HEK293 (cell line): Measurements from ENCODE around the gene EFCAB5.
A peak's percentile ranks its signal among the peaks of the same experiment; 100 is the strongest.

Experiments used
- BCL11A ChIP-seq: fragments of 450-650 bp; formaldehyde crosslinking; IDR thresholded peaks from 2 replicates; pipeline ENCODE4 v1.5.1; 2016; ENCODE audit warnings: low read depth, missing biosample characterization, missing genetic modification characterization
- HOXD13 ChIP-seq: sonication (generic); formaldehyde crosslinking; IDR thresholded peaks from 2 replicates; pipeline ENCODE4 v1.8.0; 2022; ENCODE audit warnings: missing genetic modification reagents, borderline replicate concordance
- KLF9 ChIP-seq: fragments of 450-650 bp; formaldehyde crosslinking; IDR thresholded peaks from 2 replicates; pipeline ENCODE4 v1.5.1; 2016; ENCODE audit warnings: missing biosample characterization, missing genetic modification characterization, low read depth
- TRIM28 ChIP-seq: IDR thresholded peaks from 2 replicates; pipeline ENCODE4 v1.6.1; 2011; ENCODE audit warnings: low read length, control low read depth, borderline replicate concordance
- TSHZ1 ChIP-seq: fragments of 450-650 bp; formaldehyde crosslinking; IDR thresholded peaks from 2 replicates; pipeline ENCODE4 v1.5.1; 2016; ENCODE audit warnings: missing biosample characterization, missing genetic modification characterization, borderline replicate concordance
- ZBTB49 ChIP-seq: fragments of 450-650 bp; formaldehyde crosslinking; IDR thresholded peaks from 2 replicates; pipeline ENCODE4 v1.5.1; 2016; ENCODE audit warnings: missing biosample characterization, missing genetic modification characterization, low read depth
- ZBTB7A ChIP-seq: fragments of 450-650 bp; formaldehyde crosslinking; IDR thresholded peaks from 2 replicates; pipeline ENCODE4 v1.5.1; 2016; ENCODE audit warnings: low read depth, missing biosample characterization, missing genetic modification characterization
- ZNF140 ChIP-seq: fragments of 450-650 bp; formaldehyde crosslinking; IDR thresholded peaks from 2 replicates; pipeline ENCODE4 v1.5.1; 2016; ENCODE audit warnings: missing biosample characterization, missing genetic modification characterization
- ZNF239 ChIP-seq: fragments of 450-650 bp; formaldehyde crosslinking; IDR thresholded peaks from 2 replicates; pipeline ENCODE4 v1.5.1; 2016; ENCODE audit warnings: missing biosample characterization, missing genetic modification characterization
- ZNF274 ChIP-seq, 2 experiments: fragments of 200-500 bp in 1 of 2; fragments of 450-650 bp in 1 of 2; sonication (Bioruptor generic) in 1 of 2; formaldehyde crosslinking in 1 of 2; IDR thresholded peaks; 2 replicates each; pipeline versions ENCODE4 v1.5.1 to v1.6.1; 2014 to 2016; ENCODE audit warnings: borderline replicate concordance in 1 of 2, inconsistent platforms in 1 of 2, low read length in 1 of 2, missing biosample characterization in 1 of 2, missing genetic modification characterization in 1 of 2
- ZNF280C ChIP-seq: fragments of 450-650 bp; formaldehyde crosslinking; IDR thresholded peaks from 2 replicates; pipeline ENCODE4 v1.5.1; 2016; ENCODE audit warnings: missing biosample characterization, missing genetic modification characterization
- ZNF416 ChIP-seq: fragments of 450-650 bp; formaldehyde crosslinking; IDR thresholded peaks from 2 replicates; pipeline ENCODE4 v1.5.1; 2016; ENCODE audit warnings: missing biosample characterization, missing genetic modification characterization
- ZNF423 ChIP-seq: fragments of 450-650 bp; formaldehyde crosslinking; IDR thresholded peaks from 2 replicates; pipeline ENCODE4 v1.5.1; 2016; ENCODE audit warnings: missing biosample characterization, missing genetic modification characterization
- ZNF433 ChIP-seq: fragments of 450-650 bp; formaldehyde crosslinking; IDR thresholded peaks from 2 replicates; pipeline ENCODE4 v1.5.1; 2016; ENCODE audit warnings: missing biosample characterization, missing genetic modification characterization, low read depth
- ZNF600 ChIP-seq: fragments of 450-650 bp; formaldehyde crosslinking; IDR thresholded peaks from 2 replicates; pipeline ENCODE4 v1.5.1; 2016; ENCODE audit warnings: missing biosample characterization, missing genetic modification characterization
- ZNF660 ChIP-seq: fragments of 450-650 bp; IDR thresholded peaks from 2 replicates; pipeline ENCODE4 v1.5.1; 2018; ENCODE audit warnings: missing biosample characterization, mild to moderate bottlenecking, missing genetic modification characterization
- ZNF664 ChIP-seq: fragments of 450-650 bp; formaldehyde crosslinking; IDR thresholded peaks from 2 replicates; pipeline ENCODE4 v1.5.1; 2016; ENCODE audit warnings: missing biosample characterization, missing genetic modification characterization
- TF ChIP-seq, protein P1 (sequence below): fragments of 450-650 bp; formaldehyde crosslinking; IDR thresholded peaks from 2 replicates; pipeline ENCODE4 v1.5.1; 2016; ENCODE audit warnings: missing biosample characterization, missing genetic modification characterization
- TF ChIP-seq, protein P2 (sequence below): fragments of 450-650 bp; formaldehyde crosslinking; IDR thresholded peaks from 2 replicates; pipeline ENCODE4 v1.5.1; 2016; ENCODE audit warnings: missing biosample characterization, missing genetic modification characterization
- TF ChIP-seq, protein P3 (sequence below): fragments of 450-650 bp; formaldehyde crosslinking; conservative IDR thresholded peaks from 2 replicates; pipeline ENCODE4 v1.5.1; 2016; ENCODE audit warnings: low read depth, missing biosample characterization, missing genetic modification characterization
- TF ChIP-seq, protein P4 (sequence below): fragments of 450-650 bp; formaldehyde crosslinking; IDR thresholded peaks from 2 replicates; pipeline ENCODE4 v1.5.1; 2016; ENCODE audit warnings: missing biosample characterization, missing genetic modification characterization

The EFCAB5 gene

DNA sequence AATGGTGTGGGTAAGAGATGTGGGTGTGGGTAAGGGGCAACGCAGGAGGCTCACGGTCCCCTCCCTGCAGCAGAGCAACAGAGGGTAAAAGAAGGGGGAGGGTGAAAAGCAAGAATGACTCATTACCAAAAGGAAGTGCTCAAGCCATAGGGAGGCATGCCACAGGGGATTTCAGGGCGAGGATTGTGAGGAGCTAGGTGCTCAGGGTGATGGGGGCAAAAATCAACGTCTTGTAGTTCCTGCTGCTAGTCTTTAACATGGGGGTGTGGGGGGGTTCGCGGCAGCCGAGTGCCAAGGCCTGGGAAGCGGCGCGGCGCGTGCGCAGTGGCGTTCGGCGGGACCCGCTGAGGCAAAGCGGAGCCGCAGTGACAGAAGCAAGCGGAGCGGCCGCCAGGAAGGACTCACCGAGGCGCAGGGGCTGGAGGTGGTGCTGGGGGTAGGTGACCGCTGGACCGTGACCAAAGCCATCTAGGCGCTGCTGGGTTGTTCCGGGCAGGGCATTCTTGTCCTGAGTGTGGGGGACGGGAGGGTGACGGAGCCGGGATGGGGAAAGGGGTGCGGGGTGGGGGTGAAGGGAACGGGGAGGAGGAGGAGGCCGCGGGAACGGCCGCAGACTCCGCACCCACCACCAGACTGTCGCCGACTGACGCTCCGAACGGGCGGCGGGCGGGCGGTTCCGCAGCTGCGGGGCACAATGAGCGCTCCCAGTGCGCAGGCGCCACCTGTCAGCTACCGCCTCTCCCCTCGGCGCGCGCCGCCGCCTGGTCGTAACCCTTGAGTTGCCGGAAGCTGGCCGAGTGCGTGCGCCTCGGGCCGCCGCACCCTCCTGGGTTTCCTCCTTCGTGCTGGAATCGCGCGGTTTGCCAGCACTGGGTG, 11.7 kb upstream of the EFCAB5 start, which contains the start of gene SSH2 (continued):
- 0 out of 2 replicates have a peak, but pooled peaks have one; percentile 29 for TF ChIP-seq ZBTB7A
- no peak for TF ChIP-seq ZNF274 (IDR thresholded peaks at IDR 0.05; ENCODE audit: low read length)
- no peak for TF ChIP-seq ZNF274 (tag by site-specific recombination; IDR thresholded peaks at IDR 0.05; ENCODE audit: borderline replicate concordance)
- peak; percentile 89 for TF ChIP-seq ZNF600 (tag by site-specific recombination)
- no peak for TF ChIP-seq ZNF239 (tag by site-specific recombination)
- no peak for TF ChIP-seq ZNF664 (tag by site-specific recombination)
- no peak for TF ChIP-seq ZNF433 (tag by site-specific recombination)
- TF ChIP-seq ZNF280C (tag by site-specific recombination), result no peak
- no peak for TF ChIP-seq ZNF660 (tag by site-specific recombination)
- TF ChIP-seq, protein P1, sequence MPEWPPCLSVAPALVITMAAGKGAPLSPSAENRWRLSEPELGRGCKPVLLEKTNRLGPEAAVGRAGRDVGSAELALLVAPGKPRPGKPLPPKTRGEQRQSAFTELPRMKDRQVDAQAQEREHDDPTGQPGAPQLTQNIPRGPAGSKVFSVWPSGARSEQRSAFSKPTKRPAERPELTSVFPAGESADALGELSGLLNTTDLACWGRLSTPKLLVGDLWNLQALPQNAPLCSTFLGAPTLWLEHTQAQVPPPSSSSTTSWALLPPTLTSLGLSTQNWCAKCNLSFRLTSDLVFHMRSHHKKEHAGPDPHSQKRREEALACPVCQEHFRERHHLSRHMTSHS, result no peak
- TF ChIP-seq TRIM28, result no peak
- no peak for TF ChIP-seq BCL11A (tag by site-specific recombination)
- TF ChIP-seq, protein P2, sequence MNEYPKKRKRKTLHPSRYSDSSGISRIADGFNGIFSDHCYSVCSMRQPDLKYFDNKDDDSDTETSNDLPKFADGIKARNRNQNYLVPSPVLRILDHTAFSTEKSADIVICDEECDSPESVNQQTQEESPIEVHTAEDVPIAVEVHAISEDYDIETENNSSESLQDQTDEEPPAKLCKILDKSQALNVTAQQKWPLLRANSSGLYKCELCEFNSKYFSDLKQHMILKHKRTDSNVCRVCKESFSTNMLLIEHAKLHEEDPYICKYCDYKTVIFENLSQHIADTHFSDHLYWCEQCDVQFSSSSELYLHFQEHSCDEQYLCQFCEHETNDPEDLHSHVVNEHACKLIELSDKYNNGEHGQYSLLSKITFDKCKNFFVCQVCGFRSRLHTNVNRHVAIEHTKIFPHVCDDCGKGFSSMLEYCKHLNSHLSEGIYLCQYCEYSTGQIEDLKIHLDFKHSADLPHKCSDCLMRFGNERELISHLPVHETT (tag by site-specific recombination), result peak; percentile 79
- TF ChIP-seq KLF9 (tag by site-specific recombination), result peak; percentile 75
- TF ChIP-seq ZNF140, result no peak
- TF ChIP-seq, protein P3, sequence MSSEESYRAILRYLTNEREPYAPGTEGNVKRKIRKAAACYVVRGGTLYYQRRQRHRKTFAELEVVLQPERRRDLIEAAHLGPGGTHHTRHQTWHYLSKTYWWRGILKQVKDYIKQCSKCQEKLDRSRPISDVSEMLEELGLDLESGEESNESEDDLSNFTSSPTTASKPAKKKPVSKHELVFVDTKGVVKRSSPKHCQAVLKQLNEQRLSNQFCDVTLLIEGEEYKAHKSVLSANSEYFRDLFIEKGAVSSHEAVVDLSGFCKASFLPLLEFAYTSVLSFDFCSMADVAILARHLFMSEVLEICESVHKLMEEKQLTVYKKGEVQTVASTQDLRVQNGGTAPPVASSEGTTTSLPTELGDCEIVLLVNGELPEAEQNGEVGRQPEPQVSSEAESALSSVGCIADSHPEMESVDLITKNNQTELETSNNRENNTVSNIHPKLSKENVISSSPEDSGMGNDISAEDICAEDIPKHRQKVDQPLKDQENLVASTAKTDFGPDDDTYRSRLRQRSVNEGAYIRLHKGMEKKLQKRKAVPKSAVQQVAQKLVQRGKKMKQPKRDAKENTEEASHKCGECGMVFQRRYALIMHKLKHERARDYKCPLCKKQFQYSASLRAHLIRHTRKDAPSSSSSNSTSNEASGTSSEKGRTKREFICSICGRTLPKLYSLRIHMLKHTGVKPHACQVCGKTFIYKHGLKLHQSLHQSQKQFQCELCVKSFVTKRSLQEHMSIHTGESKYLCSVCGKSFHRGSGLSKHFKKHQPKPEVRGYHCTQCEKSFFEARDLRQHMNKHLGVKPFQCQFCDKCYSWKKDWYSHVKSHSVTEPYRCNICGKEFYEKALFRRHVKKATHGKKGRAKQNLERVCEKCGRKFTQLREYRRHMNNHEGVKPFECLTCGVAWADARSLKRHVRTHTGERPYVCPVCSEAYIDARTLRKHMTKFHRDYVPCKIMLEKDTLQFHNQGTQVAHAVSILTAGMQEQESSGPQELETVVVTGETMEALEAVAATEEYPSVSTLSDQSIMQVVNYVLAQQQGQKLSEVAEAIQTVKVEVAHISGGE (tag by site-specific recombination), result peak; percentile 59
- TF ChIP-seq, protein P4, sequence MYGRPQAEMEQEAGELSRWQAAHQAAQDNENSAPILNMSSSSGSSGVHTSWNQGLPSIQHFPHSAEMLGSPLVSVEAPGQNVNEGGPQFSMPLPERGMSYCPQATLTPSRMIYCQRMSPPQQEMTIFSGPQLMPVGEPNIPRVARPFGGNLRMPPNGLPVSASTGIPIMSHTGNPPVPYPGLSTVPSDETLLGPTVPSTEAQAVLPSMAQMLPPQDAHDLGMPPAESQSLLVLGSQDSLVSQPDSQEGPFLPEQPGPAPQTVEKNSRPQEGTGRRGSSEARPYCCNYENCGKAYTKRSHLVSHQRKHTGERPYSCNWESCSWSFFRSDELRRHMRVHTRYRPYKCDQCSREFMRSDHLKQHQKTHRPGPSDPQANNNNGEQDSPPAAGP, result peak; percentile 93
- TF ChIP-seq ZBTB49 (tag by site-specific recombination), result no peak
- no peak for TF ChIP-seq HOXD13
- TF ChIP-seq TSHZ1 (tag by site-specific recombination), result no peak
- no peak for TF ChIP-seq ZNF416 (tag by site-specific recombination)
- TF ChIP-seq ZNF423 (tag by site-specific recombination), result peak; percentile 43
